HepG2 (cell line): ENCODE measurements around the gene FAM170B. TPM values are rescaled to one million over a fixed set of nuclear protein-coding genes. Genes with fewer than 3 reads are reported as not detected.

ENCODE experiments used
- ATAC-seq: fragments of 200-7000 bp; cut with Tn5 transposase; 3 replicates; pipeline ENCODE4 v1.9.1; 2020; ENCODE audit warnings: mild to moderate bottlenecking, moderate library complexity
- BruUV-seq: library from RNA; stranded (reverse); fragments of 400-500 nt; replicated peaks from 2 replicates; lab custom pipeline; 2021; lab: Mats Ljungman, UMichigan
- CTCF ChIA-PET: fragments of 300-600 bp; formaldehyde crosslinking; extraction: SDS; loops from one replicate; lab custom pipeline; 2021; ENCODE audit warnings: low total read pairs, inconsistent platforms, low intra/inter-chr PET ratio; lab: Yijun Ruan, JAX
- POLR2A ChIA-PET: fragments of 350-600 bp; sonication (Branson Sonifier 250); formaldehyde crosslinking; loops from one replicate; lab custom pipeline; 2020; ENCODE audit warnings: antibody characterized with exemption, inconsistent platforms; lab: Yijun Ruan, JAX
- DNase-seq: peaks from one replicate; pipeline ENCODE4 v3.0.0-alpha.2; 2015; ENCODE audit warnings: low spot score
- FAIRE-seq: peaks from 3 replicates; lab custom pipeline; 2011; peaks lifted over from hg19 to GRCh38; lab: Jason Lieb, UNC
- H2AFZ ChIP-seq: one replicate; pipeline ENCODE4 v1.6.1; 2011; ENCODE audit warnings: low read length, inconsistent platforms
- H3K27ac ChIP-seq: fragments of 300-600 bp; 3 replicates; pipeline ENCODE4 v1.8.0; 2011; ENCODE audit warnings: mixed run types, mild to moderate bottlenecking, mixed read lengths, low read length, inconsistent platforms; ENCODE audit not compliant: insufficient read depth; ENCODE audit errors: extremely low read length
- H3K27me3 ChIP-seq, 2 experiments: fragments of 200-600 bp in 1 of 2; 2 replicates in 1 of 2; 3 replicates in 1 of 2; pipeline versions ENCODE4 v1.6.0 to v1.8.0; 2011; ENCODE audit warnings: low read length in 2 of 2, mild to moderate bottlenecking in 2 of 2, moderate library complexity in 2 of 2, inconsistent platforms in 1 of 2; ENCODE audit not compliant: insufficient read depth in 2 of 2, control insufficient read depth in 1 of 2
- H3K36me3 ChIP-seq, 2 experiments: fragments of 200-600 bp in 1 of 2; replicated peaks in 1 of 2; 2 replicates in 1 of 2; 3 replicates in 1 of 2; pipeline versions ENCODE4 v1.5.1 to v1.8.0; 2011; ENCODE audit warnings: low read length in 2 of 2, inconsistent platforms in 1 of 2; ENCODE audit not compliant: insufficient read depth in 2 of 2, control insufficient read depth in 1 of 2
- H3K4me1 ChIP-seq: 2 replicates; pipeline ENCODE4 v1.5.1; 2012; ENCODE audit warnings: low read length, inconsistent platforms; ENCODE audit not compliant: insufficient read depth
- H3K4me2 ChIP-seq: 2 replicates; pipeline ENCODE4 v1.6.0; 2011; ENCODE audit warnings: low read depth, low read length, inconsistent platforms
- H3K4me3 ChIP-seq, 3 experiments: fragments of 200-600 bp in 1 of 3; sonication (generic), shearing (Covaris generic) in 1 of 3; replicated peaks in 1 of 3; 2 replicates each; pipeline ENCODE4 v1.5.1; 2011 to 2016; ENCODE audit warnings: low read length in 3 of 3, inconsistent platforms in 2 of 3, low read depth in 2 of 3, mild to moderate bottlenecking in 2 of 3, control low read depth in 1 of 3, mixed read lengths in 1 of 3; ENCODE audit not compliant: insufficient read depth in 1 of 3
- H3K79me2 ChIP-seq: one replicate; pipeline ENCODE4 v1.6.1; 2011; ENCODE audit warnings: low read length, inconsistent platforms; ENCODE audit not compliant: insufficient read depth
- H3K9ac ChIP-seq: 2 replicates; pipeline ENCODE4 v1.6.0; 2011; ENCODE audit warnings: mild to moderate bottlenecking, low read depth, low read length, inconsistent platforms; ENCODE audit not compliant: insufficient read depth
- H3K9me3 ChIP-seq: 2 replicates; pipeline ENCODE4 v1.5.1; 2012; ENCODE audit warnings: mild to moderate bottlenecking, low read length
- H4K20me1 ChIP-seq: 2 replicates; pipeline ENCODE4 v1.6.0; 2011; ENCODE audit warnings: inconsistent platforms, mild to moderate bottlenecking, low read length, moderate library complexity; ENCODE audit not compliant: insufficient read depth
- AGO2 ChIP-seq: fragments of 200-400 bp; formaldehyde crosslinking; optimal IDR thresholded peaks from 2 replicates; pipeline ENCODE3; 2017; ENCODE audit warnings: mild to moderate bottlenecking, low read depth, low read length, moderate library complexity
- ATF1 ChIP-seq: IDR thresholded peaks from 2 replicates; pipeline ENCODE4 v1.6.1; 2016; ENCODE audit warnings: mild to moderate bottlenecking, control low read depth
- ETV6 ChIP-seq: sonication (generic); formaldehyde crosslinking; conservative IDR thresholded peaks from 2 replicates; pipeline ENCODE4 v1.4.0; 2020; ENCODE audit warnings: missing genetic modification reagents
- HNF4G ChIP-seq, 2 experiments: sonication (generic) in 1 of 2; formaldehyde crosslinking in 1 of 2; IDR thresholded peaks; 2 replicates each; pipeline versions ENCODE4 v1.4.0 to v1.6.1; 2011 to 2020; ENCODE audit warnings: borderline replicate concordance in 2 of 2, low read depth in 2 of 2, mild to moderate bottlenecking in 2 of 2, low read length in 1 of 2, missing genetic modification reagents in 1 of 2, moderate library complexity in 1 of 2
- HOXA7 ChIP-seq: sonication (generic); formaldehyde crosslinking; IDR thresholded peaks from 2 replicates; pipeline ENCODE4 v1.8.1; 2022; ENCODE audit warnings: mild to moderate bottlenecking, missing genetic modification reagents, moderate library complexity
- KLF16 ChIP-seq, 2 experiments: sonication (generic) in 1 of 2; formaldehyde crosslinking in 1 of 2; IDR thresholded peaks; 2 replicates each; pipeline versions ENCODE4 v1.6.1 to v1.8.0; 2016 to 2023; ENCODE audit warnings: missing genetic modification reagents in 2 of 2, missing compliant biosample characterization in 1 of 2
- KMT2A ChIP-seq: sonication (generic); formaldehyde crosslinking; IDR thresholded peaks from 2 replicates; pipeline ENCODE4 v1.4.0; 2020; ENCODE audit warnings: missing genetic modification reagents
- MXD4 ChIP-seq: IDR thresholded peaks from 2 replicates; pipeline ENCODE4 v1.6.1; 2016; ENCODE audit warnings: mild to moderate bottlenecking, missing biosample characterization, missing genetic modification reagents
- RBM22 ChIP-seq: fragments of 200-400 bp; formaldehyde crosslinking; optimal IDR thresholded peaks from 2 replicates; pipeline ENCODE3; 2017; ENCODE audit warnings: mild to moderate bottlenecking, low read length, moderate library complexity
- ZFP1 ChIP-seq: IDR thresholded peaks from 2 replicates; pipeline ENCODE4 v1.6.1; 2016
- ZNF24 ChIP-seq: fragments of 450-650 bp; IDR thresholded peaks from 2 replicates; pipeline ENCODE4 v1.6.1; 2017; ENCODE audit warnings: antibody characterized with exemption, mild to moderate bottlenecking
- ZNF552 ChIP-seq: sonication (generic); formaldehyde crosslinking; IDR thresholded peaks from 2 replicates; pipeline ENCODE4 v1.9.0; 2022; ENCODE audit warnings: missing genetic modification reagents, mild to moderate bottlenecking, borderline replicate concordance
- ZNF674 ChIP-seq: sonication (generic); formaldehyde crosslinking; IDR thresholded peaks from 2 replicates; pipeline ENCODE4 v1.5.0; 2020; ENCODE audit warnings: low read depth, mild to moderate bottlenecking, missing genetic modification reagents
- ZSCAN12 ChIP-seq: sonication (generic); formaldehyde crosslinking; IDR thresholded peaks from 2 replicates; pipeline ENCODE4 v1.9.0; 2021; ENCODE audit warnings: mild to moderate bottlenecking, missing genetic modification reagents
- WGBS: methylation state at CpG from one replicate; pipeline ENCODE4 v1.1.6; 2017; ENCODE audit warnings: low lambda C conversion rate; 5-methylcytosine and 5-hydroxymethylcytosine counted together
- in situ Hi-C: cut with HindIII; loops from 2 replicates; pipeline ENCODE4 v1.10.0; 2017; ENCODE audit warnings: low pct_unique_long_range_greater_than_20kb; ENCODE audit not compliant: extremely low pct_ligation_motif_present
- intact Hi-C: fragments of 100-400 bp; cut with micrococcal nuclease; formaldehyde crosslinking; loops from one replicate; pipeline ENCODE4 v1.10.0; 2022; ENCODE audit not compliant: unreplicated experiment
- polyA plus RNA-seq, 8 experiments: library from polyadenylated mRNA; depleted of rRNA in 3 of 8; stranded (reverse) in 7 of 8; unstranded in 1 of 8; fragments of >200 nt; fragmentation: Illumina TruSeq in 4 of 8; extraction: Trizol in 4 of 8; gene quantifications; 2 replicates each; pipeline versions ENCODE4 v1.2.1 to v1.2.3, GENCODE V29; 2011 to 2016; ENCODE audit warnings: low read depth in 4 of 8, missing spikeins in 1 of 8, mixed read lengths in 1 of 8; ENCODE audit not compliant: insufficient read depth in 1 of 8
- total RNA-seq, 5 experiments: library from RNA; depleted of rRNA; stranded (reverse); fragments of >200 nt; fragmentation: Illumina TruSeq; extraction: Trizol; gene quantifications; 2 replicates each; pipeline ENCODE4 v1.2.3, GENCODE V29; 2016; ENCODE audit warnings: low read depth in 1 of 5
- TF ChIP-seq, protein P1 (sequence below): sonication (generic); formaldehyde crosslinking; IDR thresholded peaks from 2 replicates; pipeline ENCODE4 v1.5.0; 2020; ENCODE audit warnings: mild to moderate bottlenecking, missing genetic modification reagents
- TF ChIP-seq, protein P2 (sequence below): sonication (generic); formaldehyde crosslinking; IDR thresholded peaks from 2 replicates; pipeline ENCODE4 v1.4.0; 2020; ENCODE audit warnings: mild to moderate bottlenecking, missing genetic modification reagents, borderline replicate concordance
- TF ChIP-seq, protein P3 (sequence below): sonication (generic); formaldehyde crosslinking; IDR thresholded peaks from 2 replicates; pipeline ENCODE4 v1.4.0; 2020; ENCODE audit warnings: low read depth, mild to moderate bottlenecking, missing genetic modification reagents

The FAM170B gene
- total and polyA plus RNA-seq, 2 of the 13 experiments (the other 11 are each of a cell fraction or from before 2014, with no cell fraction given): not detected

DNA sequence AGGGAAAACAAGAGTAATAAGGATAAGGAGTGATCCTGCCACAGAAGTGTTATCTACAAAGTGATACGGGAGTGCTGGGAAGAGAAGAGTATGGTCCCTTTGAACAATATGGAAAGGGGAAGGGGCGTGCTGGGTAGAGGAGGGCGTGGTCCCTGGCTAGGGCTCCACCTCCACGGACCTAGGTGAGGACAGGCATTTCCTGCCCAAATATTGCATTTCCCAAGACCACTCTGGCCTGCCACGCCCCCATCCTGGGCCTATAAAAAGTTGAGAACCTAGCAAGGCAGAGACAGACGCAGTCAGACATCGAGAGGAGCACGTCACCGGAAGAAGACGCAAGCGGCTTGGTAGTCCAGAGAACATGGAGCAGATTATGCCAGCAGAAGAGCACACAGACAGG lies 41.3 kb downstream of the FAM170B start:
- H3K4me1 ChIP-seq: no peaks in the 10 kb centered on the region
- no peak overlapping the region for H3K9ac ChIP-seq
- BruUV-seq: no TSS peak
- no peak overlapping the region for H3K27ac ChIP-seq
- no peak overlapping the region for H3K4me2 ChIP-seq
- ChIA-PET CTCF (no interaction called here), POLR2A (no interaction called here)
- no peaks in the 10 kb centered on the region for H3K79me2 ChIP-seq
- H4K20me1 ChIP-seq: no peaks in the 10 kb centered on the region
- H2AFZ ChIP-seq: no peak overlapping the region
- no peaks in the 10 kb centered on the region for H3K36me3 ChIP-seq
- FAIRE-seq: no peak
- intact Hi-C loops (no loop called here), in situ Hi-C loops (no loop called here)
- WGBS: 62% methylated on average over 11 of the region's 11 CpGs
- DNase-seq: no peak
- H3K4me3 ChIP-seq: no peak overlapping the region
- no peak for ATAC-seq
- peaks cover 1% of the 10 kb centered on the region; the same call in 1 of the 2 replicates for H3K9me3 ChIP-seq
- peaks cover 2 to 5% of the 10 kb centered on the region in 2 experiments; a peak in 1 of 5 replicates for H3K27me3 ChIP-seq
- TF ChIP-seq ATF1 (CRISPR knock-in tag): no peak
- TF ChIP-seq HNF4G (IDR thresholded peaks at IDR 0.05; ENCODE audit: borderline replicate concordance, low read depth, low read length): no peak
- no peak for TF ChIP-seq HNF4G (CRISPR knock-in tag; IDR thresholded peaks at IDR 0.05; ENCODE audit: borderline replicate concordance, low read depth)
- no peak for TF ChIP-seq HOXA7
- no peak for TF ChIP-seq KLF16 (CRISPR knock-in tag; IDR thresholded peaks at IDR 0.05)
- TF ChIP-seq MXD4 (CRISPR knock-in tag): no peak
- TF ChIP-seq ZNF674 (CRISPR knock-in tag): no peak
- no peak for TF ChIP-seq ZSCAN12 (CRISPR knock-in tag)
- TF ChIP-seq, protein P1, sequence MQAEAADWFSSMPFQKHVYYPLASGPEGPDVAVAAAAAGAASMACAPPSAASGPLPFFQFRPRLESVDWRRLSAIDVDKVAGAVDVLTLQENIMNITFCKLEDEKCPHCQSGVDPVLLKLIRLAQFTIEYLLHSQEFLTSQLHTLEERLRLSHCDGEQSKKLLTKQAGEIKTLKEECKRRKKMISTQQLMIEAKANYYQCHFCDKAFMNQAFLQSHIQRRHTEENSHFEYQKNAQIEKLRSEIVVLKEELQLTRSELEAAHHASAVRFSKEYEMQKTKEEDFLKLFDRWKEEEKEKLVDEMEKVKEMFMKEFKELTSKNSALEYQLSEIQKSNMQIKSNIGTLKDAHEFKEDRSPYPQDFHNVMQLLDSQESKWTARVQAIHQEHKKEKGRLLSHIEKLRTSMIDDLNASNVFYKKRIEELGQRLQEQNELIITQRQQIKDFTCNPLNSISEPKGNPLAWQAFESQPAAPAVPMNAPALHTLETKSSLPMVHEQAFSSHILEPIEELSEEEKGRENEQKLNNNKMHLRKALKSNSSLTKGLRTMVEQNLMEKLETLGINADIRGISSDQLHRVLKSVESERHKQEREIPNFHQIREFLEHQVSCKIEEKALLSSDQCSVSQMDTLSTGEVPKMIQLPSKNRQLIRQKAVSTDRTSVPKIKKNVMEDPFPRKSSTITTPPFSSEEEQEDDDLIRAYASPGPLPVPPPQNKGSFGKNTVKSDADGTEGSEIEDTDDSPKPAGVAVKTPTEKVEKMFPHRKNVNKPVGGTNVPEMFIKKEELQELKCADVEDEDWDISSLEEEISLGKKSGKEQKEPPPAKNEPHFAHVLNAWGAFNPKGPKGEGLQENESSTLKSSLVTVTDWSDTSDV: no peak
- TF ChIP-seq, protein P2, sequence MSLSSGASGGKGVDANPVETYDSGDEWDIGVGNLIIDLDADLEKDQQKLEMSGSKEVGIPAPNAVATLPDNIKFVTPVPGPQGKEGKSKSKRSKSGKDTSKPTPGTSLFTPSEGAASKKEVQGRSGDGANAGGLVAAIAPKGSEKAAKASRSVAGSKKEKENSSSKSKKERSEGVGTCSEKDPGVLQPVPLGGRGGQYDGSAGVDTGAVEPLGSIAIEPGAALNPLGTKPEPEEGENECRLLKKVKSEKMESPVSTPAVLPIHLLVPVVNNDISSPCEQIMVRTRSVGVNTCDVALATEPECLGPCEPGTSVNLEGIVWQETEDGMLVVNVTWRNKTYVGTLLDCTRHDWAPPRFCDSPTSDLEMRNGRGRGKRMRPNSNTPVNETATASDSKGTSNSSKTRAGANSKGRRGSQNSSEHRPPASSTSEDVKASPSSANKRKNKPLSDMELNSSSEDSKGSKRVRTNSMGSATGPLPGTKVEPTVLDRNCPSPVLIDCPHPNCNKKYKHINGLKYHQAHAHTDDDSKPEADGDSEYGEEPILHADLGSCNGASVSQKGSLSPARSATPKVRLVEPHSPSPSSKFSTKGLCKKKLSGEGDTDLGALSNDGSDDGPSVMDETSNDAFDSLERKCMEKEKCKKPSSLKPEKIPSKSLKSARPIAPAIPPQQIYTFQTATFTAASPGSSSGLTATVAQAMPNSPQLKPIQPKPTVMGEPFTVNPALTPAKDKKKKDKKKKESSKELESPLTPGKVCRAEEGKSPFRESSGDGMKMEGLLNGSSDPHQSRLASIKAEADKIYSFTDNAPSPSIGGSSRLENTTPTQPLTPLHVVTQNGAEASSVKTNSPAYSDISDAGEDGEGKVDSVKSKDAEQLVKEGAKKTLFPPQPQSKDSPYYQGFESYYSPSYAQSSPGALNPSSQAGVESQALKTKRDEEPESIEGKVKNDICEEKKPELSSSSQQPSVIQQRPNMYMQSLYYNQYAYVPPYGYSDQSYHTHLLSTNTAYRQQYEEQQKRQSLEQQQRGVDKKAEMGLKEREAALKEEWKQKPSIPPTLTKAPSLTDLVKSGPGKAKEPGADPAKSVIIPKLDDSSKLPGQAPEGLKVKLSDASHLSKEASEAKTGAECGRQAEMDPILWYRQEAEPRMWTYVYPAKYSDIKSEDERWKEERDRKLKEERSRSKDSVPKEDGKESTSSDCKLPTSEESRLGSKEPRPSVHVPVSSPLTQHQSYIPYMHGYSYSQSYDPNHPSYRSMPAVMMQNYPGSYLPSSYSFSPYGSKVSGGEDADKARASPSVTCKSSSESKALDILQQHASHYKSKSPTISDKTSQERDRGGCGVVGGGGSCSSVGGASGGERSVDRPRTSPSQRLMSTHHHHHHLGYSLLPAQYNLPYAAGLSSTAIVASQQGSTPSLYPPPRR (CRISPR knock-in tag): no peak
- no peak for TF ChIP-seq ZFP1
- TF ChIP-seq RBM22: no peak
- TF ChIP-seq KMT2A (CRISPR knock-in tag): no peak
- no peak for TF ChIP-seq ZNF552 (CRISPR knock-in tag)
- TF ChIP-seq ETV6 (CRISPR knock-in tag): no peak
- TF ChIP-seq AGO2: no peak
- no peak for TF ChIP-seq ZNF24
- TF ChIP-seq, protein P3, sequence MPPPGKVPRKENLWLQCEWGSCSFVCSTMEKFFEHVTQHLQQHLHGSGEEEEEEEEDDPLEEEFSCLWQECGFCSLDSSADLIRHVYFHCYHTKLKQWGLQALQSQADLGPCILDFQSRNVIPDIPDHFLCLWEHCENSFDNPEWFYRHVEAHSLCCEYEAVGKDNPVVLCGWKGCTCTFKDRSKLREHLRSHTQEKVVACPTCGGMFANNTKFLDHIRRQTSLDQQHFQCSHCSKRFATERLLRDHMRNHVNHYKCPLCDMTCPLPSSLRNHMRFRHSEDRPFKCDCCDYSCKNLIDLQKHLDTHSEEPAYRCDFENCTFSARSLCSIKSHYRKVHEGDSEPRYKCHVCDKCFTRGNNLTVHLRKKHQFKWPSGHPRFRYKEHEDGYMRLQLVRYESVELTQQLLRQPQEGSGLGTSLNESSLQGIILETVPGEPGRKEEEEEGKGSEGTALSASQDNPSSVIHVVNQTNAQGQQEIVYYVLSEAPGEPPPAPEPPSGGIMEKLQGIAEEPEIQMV (CRISPR knock-in tag): no peak
